GM12878 (cell line): ENCODE data around the gene ATP5MK. TPM values are rescaled to one million over a fixed set of nuclear protein-coding genes. Genes with fewer than 3 reads are reported as not detected.

Source experiments
- BHLHE40 ChIP-seq, 2 experiments: fragments of 450-650 bp in 1 of 2; IDR thresholded peaks; 2 replicates each; pipeline ENCODE4 v1.6.1; 2011 to 2017; ENCODE audit warnings: low read depth in 2 of 2, borderline replicate concordance in 1 of 2, improper control_type of control experiment in 1 of 2, low read length in 1 of 2, mild to moderate bottlenecking in 1 of 2
- EGR1 ChIP-seq, 2 experiments: IDR thresholded peaks; 1 replicate in 1 of 2; 2 replicates in 1 of 2; pipeline ENCODE4 v1.6.1; 2011 to 2012; ENCODE audit warnings: low read depth in 2 of 2, low read length in 2 of 2, borderline replicate concordance in 1 of 2, mild to moderate bottlenecking in 1 of 2, moderate library complexity in 1 of 2
- HCFC1 ChIP-seq: fragments of 150-350 bp; IDR thresholded peaks from 2 replicates; pipeline ENCODE4 v1.6.1; 2014; ENCODE audit warnings: low read length
- KDM1A ChIP-seq: fragments of 200-600 bp; sonication (generic); IDR thresholded peaks from 2 replicates; pipeline ENCODE4 v1.6.1; 2016; ENCODE audit warnings: borderline replicate concordance
- NFYB ChIP-seq: IDR thresholded peaks from 2 replicates; pipeline ENCODE4 v1.6.1; 2011; ENCODE audit warnings: low read depth, mild to moderate bottlenecking, low read length, improper control_type of control experiment, moderate library complexity; ENCODE audit not compliant: insufficient read depth
- NRF1 ChIP-seq: conservative IDR thresholded peaks from 2 replicates; pipeline ENCODE4 v1.6.1; 2011; ENCODE audit warnings: mild to moderate bottlenecking, low read depth, low read length, improper control_type of control experiment
- RB1 ChIP-seq: fragments of 450-650 bp; formaldehyde crosslinking; IDR thresholded peaks from 2 replicates; pipeline ENCODE4 v1.6.1; 2017; ENCODE audit warnings: mild to moderate bottlenecking, borderline replicate concordance
- SP1 ChIP-seq: IDR thresholded peaks from one replicate; pipeline ENCODE4 v1.6.1; 2011; ENCODE audit warnings: low read depth, low read length
- TCF12 ChIP-seq: IDR thresholded peaks from 2 replicates; pipeline ENCODE4 v1.6.1; 2011; ENCODE audit warnings: low read depth, mild to moderate bottlenecking, low read length
- ZSCAN29 ChIP-seq: fragments of 450-650 bp; IDR thresholded peaks from 2 replicates; pipeline ENCODE4 v1.6.1; 2017; ENCODE audit warnings: mild to moderate bottlenecking, moderate library complexity
- polyA plus RNA-seq, 11 experiments: library from polyadenylated mRNA; depleted of rRNA in 4 of 11; unstranded in 6 of 11; stranded (reverse) in 5 of 11; fragments of >200 nt; fragmentation: Nextera tagmentation in 4 of 11; fragmentation: Illumina TruSeq in 1 of 11; extraction: Ambion mirVana in 4 of 11; extraction: Trizol in 1 of 11; gene quantifications; 1 replicate in 1 of 11; 2 replicates in 10 of 11; pipeline versions ENCODE4 v1.2.1 to v1.2.3, GENCODE V29; 2011 to 2016; ENCODE audit warnings: inconsistent platforms in 2 of 11, missing spikeins in 2 of 11, low read depth in 1 of 11
- total RNA-seq, 4 experiments: library from RNA; depleted of rRNA in 3 of 4; stranded (reverse); fragments of >200 nt in 3 of 4; fragmentation: Illumina TruSeq in 1 of 4; extraction: Trizol in 1 of 4; gene quantifications; 2 replicates each; pipeline versions ENCODE4 v1.2.1 to v1.2.3, GENCODE V29; 2013 to 2021
- TF ChIP-seq, protein P1 (sequence below): IDR thresholded peaks from 2 replicates; pipeline ENCODE4 v1.6.1; 2011; ENCODE audit warnings: low read depth, low read length, improper control_type of control experiment, borderline replicate concordance
- TF ChIP-seq, protein P2 (sequence below): fragments of 450-650 bp; IDR thresholded peaks from 2 replicates; pipeline ENCODE4 v1.6.1; 2017; ENCODE audit warnings: antibody characterized with exemption, mild to moderate bottlenecking, moderate library complexity
- TF ChIP-seq, protein P3 (sequence below): fragments of 450-650 bp; IDR thresholded peaks from 2 replicates; pipeline ENCODE4 v1.6.1; 2017; ENCODE audit warnings: mild to moderate bottlenecking, moderate library complexity
- TF ChIP-seq, protein P4 (sequence below), 3 experiments: IDR thresholded peaks in 2 of 3; conservative IDR thresholded peaks in 1 of 3; 2 replicates each; pipeline ENCODE4 v1.5.1; 2011; ENCODE audit warnings: low read depth in 3 of 3, low read length in 3 of 3, mild to moderate bottlenecking in 3 of 3, control low read depth in 2 of 3, moderate library complexity in 2 of 3, inconsistent platforms in 1 of 3, mixed read lengths in 1 of 3; ENCODE audit not compliant: control insufficient read depth in 2 of 3, insufficient read depth in 1 of 3; ENCODE audit errors: extremely low read depth in 1 of 3

ATP5MK gene
- total and polyA plus RNA-seq, 10 of the 15 experiments (the other 5 are each of a cell fraction or from before 2014, with no cell fraction given) = 240 to 1,790 (median 626) TPM

DNA sequence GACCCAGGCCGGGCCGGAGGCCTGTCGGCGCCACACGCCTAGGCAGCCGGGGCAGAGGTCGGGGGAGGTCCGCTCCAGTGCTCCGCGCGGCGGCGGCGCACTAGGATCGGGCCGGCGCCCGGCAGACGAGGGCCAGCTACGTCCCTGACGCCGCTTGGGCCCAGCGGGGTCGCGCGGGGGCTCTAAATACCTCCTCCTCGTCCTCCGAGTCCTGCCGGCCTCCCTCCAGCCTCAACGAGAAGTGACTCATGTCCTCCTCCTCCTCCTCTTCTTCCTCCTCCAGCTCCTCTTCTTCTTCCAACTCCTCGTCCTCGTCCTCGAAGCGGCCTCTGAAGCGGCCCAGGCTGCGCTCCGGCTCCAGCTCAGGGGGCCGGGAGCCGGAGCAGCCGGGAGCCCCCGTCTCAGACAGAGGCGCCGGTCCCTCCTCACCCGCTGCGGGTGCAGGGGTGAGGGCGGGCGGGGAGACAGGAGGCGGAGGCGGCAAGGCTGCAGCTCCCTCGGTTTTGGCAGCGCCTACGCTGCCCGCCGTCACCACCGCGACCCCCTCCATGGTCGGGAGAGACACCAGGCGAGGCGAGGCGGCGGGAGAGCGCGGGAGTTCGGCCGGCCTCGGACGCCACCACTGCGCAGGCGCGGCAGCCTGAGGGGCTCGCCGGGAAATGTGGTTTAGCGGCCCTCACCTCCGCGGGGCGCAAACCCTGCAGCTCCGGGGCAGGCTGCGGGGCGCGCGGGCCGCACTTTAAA lies 45.6 kb downstream of the ATP5MK start, which contains the start of gene PCGF6 (continued):
- TF ChIP-seq, protein P1, sequence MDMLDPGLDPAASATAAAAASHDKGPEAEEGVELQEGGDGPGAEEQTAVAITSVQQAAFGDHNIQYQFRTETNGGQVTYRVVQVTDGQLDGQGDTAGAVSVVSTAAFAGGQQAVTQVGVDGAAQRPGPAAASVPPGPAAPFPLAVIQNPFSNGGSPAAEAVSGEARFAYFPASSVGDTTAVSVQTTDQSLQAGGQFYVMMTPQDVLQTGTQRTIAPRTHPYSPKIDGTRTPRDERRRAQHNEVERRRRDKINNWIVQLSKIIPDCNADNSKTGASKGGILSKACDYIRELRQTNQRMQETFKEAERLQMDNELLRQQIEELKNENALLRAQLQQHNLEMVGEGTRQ = no peak
- TF ChIP-seq EGR1 (IDR thresholded peaks at IDR 0.05; ENCODE audit: borderline replicate concordance in 1 of 2, low read depth in 2 of 2, low read length in 2 of 2) = peak in 1 of 2 experiments; percentile 20; a peak in 1 of 3 replicates
- peak; percentile 82 for TF ChIP-seq HCFC1
- TF ChIP-seq, protein P2, sequence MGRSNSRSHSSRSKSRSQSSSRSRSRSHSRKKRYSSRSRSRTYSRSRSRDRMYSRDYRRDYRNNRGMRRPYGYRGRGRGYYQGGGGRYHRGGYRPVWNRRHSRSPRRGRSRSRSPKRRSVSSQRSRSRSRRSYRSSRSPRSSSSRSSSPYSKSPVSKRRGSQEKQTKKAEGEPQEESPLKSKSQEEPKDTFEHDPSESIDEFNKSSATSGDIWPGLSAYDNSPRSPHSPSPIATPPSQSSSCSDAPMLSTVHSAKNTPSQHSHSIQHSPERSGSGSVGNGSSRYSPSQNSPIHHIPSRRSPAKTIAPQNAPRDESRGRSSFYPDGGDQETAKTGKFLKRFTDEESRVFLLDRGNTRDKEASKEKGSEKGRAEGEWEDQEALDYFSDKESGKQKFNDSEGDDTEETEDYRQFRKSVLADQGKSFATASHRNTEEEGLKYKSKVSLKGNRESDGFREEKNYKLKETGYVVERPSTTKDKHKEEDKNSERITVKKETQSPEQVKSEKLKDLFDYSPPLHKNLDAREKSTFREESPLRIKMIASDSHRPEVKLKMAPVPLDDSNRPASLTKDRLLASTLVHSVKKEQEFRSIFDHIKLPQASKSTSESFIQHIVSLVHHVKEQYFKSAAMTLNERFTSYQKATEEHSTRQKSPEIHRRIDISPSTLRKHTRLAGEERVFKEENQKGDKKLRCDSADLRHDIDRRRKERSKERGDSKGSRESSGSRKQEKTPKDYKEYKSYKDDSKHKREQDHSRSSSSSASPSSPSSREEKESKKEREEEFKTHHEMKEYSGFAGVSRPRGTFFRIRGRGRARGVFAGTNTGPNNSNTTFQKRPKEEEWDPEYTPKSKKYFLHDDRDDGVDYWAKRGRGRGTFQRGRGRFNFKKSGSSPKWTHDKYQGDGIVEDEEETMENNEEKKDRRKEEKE = no peak
- TF ChIP-seq, protein P3, sequence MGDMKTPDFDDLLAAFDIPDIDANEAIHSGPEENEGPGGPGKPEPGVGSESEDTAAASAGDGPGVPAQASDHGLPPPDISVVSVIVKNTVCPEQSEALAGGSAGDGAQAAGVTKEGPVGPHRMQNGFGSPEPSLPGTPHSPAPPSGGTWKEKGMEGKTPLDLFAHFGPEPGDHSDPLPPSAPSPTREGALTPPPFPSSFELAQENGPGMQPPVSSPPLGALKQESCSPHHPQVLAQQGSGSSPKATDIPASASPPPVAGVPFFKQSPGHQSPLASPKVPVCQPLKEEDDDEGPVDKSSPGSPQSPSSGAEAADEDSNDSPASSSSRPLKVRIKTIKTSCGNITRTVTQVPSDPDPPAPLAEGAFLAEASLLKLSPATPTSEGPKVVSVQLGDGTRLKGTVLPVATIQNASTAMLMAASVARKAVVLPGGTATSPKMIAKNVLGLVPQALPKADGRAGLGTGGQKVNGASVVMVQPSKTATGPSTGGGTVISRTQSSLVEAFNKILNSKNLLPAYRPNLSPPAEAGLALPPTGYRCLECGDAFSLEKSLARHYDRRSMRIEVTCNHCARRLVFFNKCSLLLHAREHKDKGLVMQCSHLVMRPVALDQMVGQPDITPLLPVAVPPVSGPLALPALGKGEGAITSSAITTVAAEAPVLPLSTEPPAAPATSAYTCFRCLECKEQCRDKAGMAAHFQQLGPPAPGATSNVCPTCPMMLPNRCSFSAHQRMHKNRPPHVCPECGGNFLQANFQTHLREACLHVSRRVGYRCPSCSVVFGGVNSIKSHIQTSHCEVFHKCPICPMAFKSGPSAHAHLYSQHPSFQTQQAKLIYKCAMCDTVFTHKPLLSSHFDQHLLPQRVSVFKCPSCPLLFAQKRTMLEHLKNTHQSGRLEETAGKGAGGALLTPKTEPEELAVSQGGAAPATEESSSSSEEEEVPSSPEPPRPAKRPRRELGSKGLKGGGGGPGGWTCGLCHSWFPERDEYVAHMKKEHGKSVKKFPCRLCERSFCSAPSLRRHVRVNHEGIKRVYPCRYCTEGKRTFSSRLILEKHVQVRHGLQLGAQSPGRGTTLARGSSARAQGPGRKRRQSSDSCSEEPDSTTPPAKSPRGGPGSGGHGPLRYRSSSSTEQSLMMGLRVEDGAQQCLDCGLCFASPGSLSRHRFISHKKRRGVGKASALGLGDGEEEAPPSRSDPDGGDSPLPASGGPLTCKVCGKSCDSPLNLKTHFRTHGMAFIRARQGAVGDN = peak; percentile 53; the same call in 1 of the 2 replicates
- no peak for TF ChIP-seq NFYB
- peak; percentile 69 for TF ChIP-seq NRF1
- TF ChIP-seq ZSCAN29 = no peak
- TF ChIP-seq SP1 = no peak
- TF ChIP-seq, protein P4, sequence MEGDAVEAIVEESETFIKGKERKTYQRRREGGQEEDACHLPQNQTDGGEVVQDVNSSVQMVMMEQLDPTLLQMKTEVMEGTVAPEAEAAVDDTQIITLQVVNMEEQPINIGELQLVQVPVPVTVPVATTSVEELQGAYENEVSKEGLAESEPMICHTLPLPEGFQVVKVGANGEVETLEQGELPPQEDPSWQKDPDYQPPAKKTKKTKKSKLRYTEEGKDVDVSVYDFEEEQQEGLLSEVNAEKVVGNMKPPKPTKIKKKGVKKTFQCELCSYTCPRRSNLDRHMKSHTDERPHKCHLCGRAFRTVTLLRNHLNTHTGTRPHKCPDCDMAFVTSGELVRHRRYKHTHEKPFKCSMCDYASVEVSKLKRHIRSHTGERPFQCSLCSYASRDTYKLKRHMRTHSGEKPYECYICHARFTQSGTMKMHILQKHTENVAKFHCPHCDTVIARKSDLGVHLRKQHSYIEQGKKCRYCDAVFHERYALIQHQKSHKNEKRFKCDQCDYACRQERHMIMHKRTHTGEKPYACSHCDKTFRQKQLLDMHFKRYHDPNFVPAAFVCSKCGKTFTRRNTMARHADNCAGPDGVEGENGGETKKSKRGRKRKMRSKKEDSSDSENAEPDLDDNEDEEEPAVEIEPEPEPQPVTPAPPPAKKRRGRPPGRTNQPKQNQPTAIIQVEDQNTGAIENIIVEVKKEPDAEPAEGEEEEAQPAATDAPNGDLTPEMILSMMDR (IDR thresholded peaks at IDR 0.05 in 2 of 3, conservative IDR thresholded peaks at IDR 0.05 in 1 of 3; ENCODE audit: control insufficient read depth in 2 of 3, extremely low read depth in 1 of 3, insufficient read depth in 1 of 3, low read depth in 3 of 3, low read length in 3 of 3) = no peak; a peak in 1 of 6 replicates
- 0 out of 4 replicates have a peak, but pooled peaks of 1 of the 2 experiments have one; percentile 32 for TF ChIP-seq BHLHE40 (IDR thresholded peaks at IDR 0.05; ENCODE audit: borderline replicate concordance in 1 of 2, low read depth in 2 of 2, low read length in 1 of 2)
- peak; percentile 89; the same call in 1 of the 2 replicates for TF ChIP-seq RB1
- TF ChIP-seq KDM1A = no peak
- no peak for TF ChIP-seq TCF12
